BE2C (cell line): ENCODE results near the gene ORC3.
"Not testable (repeated sequence)": the region's sequence is repeated elsewhere in the genome, so short reads cannot be mapped to it uniquely, and the experiment has no call there.

Experiments
- DNase-seq: peaks from one replicate; pipeline ENCODE4 v3.0.0-alpha.2; 2020
- H3K27me3 ChIP-seq: fragments of 250-450 bp; sonication (Bioruptor Pico); 2 replicates; pipeline ENCODE4 v1.5.1; 2020; ENCODE audit warnings: mild to moderate bottlenecking
- H3K36me3 ChIP-seq: fragments of 250-450 bp; sonication (Bioruptor Pico); 2 replicates; pipeline ENCODE4 v1.5.1; 2020; ENCODE audit warnings: mild to moderate bottlenecking
- H3K4me1 ChIP-seq: fragments of 250-450 bp; sonication (Bioruptor Pico); 2 replicates; pipeline ENCODE4 v1.5.1; 2020
- H3K4me3 ChIP-seq: 2 replicates; pipeline ENCODE4 v1.5.1; 2011; ENCODE audit warnings: low read depth, low read length
- H3K9me3 ChIP-seq: fragments of 250-450 bp; sonication (Bioruptor Pico); 2 replicates; pipeline ENCODE4 v1.5.1; 2020
- TF ChIP-seq, protein P1 (sequence below): IDR thresholded peaks from 2 replicates; pipeline ENCODE4 v1.5.1; 2012; ENCODE audit warnings: mild to moderate bottlenecking, low read depth, low read length

The ORC3 gene

DNA sequence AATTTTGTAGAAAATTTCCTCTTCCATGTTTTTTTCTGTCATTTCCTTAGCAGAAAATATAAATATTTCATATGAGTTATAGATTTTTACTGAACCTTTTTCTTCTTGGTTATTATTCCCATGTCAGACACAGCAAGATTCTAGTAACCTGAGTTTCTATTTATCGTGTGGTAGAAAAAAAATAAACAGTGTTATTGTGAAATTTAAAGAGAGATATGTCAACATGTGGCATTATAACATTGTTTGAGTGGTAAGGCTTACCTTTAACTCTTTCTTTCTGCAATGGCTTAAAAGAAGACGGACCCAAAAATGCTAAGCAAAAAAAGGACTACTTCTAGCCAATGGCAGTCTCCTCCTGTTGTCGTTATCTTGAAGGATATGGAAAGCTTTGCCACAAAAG is 18.9 kb downstream of the ORC3 start:
- H3K4me1 ChIP-seq, result no peaks in the 10 kb centered on the region
- no peak for DNase-seq
- no peaks in the 10 kb centered on the region for H3K27me3 ChIP-seq
- H3K4me3 ChIP-seq, result no peak overlapping the region
- TF ChIP-seq, protein P1, sequence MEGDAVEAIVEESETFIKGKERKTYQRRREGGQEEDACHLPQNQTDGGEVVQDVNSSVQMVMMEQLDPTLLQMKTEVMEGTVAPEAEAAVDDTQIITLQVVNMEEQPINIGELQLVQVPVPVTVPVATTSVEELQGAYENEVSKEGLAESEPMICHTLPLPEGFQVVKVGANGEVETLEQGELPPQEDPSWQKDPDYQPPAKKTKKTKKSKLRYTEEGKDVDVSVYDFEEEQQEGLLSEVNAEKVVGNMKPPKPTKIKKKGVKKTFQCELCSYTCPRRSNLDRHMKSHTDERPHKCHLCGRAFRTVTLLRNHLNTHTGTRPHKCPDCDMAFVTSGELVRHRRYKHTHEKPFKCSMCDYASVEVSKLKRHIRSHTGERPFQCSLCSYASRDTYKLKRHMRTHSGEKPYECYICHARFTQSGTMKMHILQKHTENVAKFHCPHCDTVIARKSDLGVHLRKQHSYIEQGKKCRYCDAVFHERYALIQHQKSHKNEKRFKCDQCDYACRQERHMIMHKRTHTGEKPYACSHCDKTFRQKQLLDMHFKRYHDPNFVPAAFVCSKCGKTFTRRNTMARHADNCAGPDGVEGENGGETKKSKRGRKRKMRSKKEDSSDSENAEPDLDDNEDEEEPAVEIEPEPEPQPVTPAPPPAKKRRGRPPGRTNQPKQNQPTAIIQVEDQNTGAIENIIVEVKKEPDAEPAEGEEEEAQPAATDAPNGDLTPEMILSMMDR, result no peak
- no peaks in the 10 kb centered on the region for H3K9me3 ChIP-seq
- H3K36me3 ChIP-seq, result peaks cover 28% of the 10 kb centered on the region

DNA sequence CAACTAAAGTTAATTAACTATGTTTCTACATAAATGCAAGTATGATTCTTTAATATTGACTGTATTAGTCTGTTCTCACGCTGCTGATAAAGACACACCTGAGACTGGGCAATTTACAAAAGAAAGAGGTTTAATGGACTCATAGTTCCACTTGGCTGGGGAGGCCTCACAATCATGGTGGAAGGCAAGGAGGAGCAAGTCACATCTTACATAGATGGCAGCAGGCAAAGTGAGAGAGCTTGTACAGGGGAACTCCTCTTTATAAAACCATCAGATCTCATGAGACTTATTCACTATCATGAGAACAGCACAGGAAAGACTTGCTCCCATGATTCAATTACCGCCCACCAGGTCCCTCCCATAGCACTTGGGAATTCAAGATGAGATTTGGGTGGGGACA is 23.1 kb downstream of the ORC3 start:
- not testable (repeated sequence) for H3K4me3 ChIP-seq, H3K4me1 ChIP-seq, H3K9me3 ChIP-seq, DNase-seq, H3K27me3 ChIP-seq
- peaks cover 37% of the 10 kb centered on the region for H3K36me3 ChIP-seq

DNA sequence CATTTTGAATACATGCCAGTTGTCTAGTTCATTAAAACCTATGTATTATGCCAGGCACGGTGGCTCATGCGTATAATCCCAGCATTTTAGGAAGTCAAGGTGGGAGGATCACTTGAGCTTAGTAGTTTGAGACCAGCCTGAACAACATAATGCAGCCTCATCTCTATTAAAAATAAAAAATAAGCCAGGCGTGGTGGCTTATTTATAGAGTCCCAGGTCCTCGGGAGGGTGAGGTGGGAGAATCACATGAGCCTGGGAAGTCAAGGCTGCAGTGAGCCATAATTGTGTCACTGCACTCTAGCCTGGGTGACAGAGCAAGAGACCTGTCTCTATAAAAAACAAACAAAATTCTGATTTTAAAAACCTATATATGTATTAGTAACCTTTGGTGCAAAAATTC is 27.5 kb downstream of the ORC3 start:
- H3K36me3 ChIP-seq, result peaks cover 33% of the 10 kb centered on the region
- no peaks in the 10 kb centered on the region for H3K27me3 ChIP-seq
- DNase-seq, result no peak
- no peaks in the 10 kb centered on the region for H3K4me1 ChIP-seq
- H3K4me3 ChIP-seq, result no peak overlapping the region
- no peaks in the 10 kb centered on the region; the same call in 1 of the 2 replicates for H3K9me3 ChIP-seq
- TF ChIP-seq, protein P1, result no peak

DNA sequence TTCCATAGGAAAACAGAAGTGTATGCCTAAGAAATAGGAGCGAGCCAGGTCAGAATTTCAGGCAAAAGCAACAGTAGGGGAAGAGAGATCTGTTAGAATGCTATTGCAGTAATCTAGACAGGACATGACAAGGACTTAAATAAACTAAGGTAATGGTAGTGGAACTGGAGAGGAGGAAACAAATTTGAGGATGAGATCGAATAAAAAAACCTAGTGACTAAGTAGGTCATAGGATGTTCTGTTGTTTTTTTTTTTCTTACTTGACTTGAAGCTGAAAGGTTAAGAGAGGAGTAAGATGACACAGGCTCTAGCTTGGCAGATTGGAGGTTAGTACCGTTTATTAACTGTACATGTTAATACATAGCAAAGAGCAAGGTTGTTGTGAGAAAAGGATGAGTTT is 28.6 kb downstream of the ORC3 start:
- no peak for DNase-seq
- H3K9me3 ChIP-seq, result no peaks in the 10 kb centered on the region; the same call in 1 of the 2 replicates
- H3K36me3 ChIP-seq, result peaks cover 25% of the 10 kb centered on the region
- H3K4me1 ChIP-seq, result no peaks in the 10 kb centered on the region
- H3K27me3 ChIP-seq, result no peaks in the 10 kb centered on the region
- TF ChIP-seq, protein P1, result no peak
- H3K4me3 ChIP-seq, result no peak overlapping the region

DNA sequence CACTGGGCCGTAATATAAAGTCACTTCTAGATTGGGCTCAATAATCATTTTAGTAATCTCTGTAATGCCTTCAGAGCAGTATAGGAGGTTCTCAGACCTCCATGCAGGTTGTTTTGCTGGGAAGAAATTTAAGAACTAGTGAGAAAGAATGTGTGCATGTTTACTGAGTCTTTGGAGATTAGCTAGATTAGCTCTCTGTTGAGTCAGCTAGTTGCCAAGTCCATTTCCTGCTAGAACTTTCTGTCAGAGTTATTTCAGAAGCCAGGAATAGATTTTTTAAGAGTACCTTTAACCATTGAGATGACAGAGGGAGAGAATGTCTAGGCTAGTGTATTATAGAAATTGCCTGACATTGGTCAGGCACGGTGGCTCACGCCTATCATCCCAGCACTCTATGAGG is 33.3 kb downstream of the ORC3 start:
- DNase-seq, result no peak
- TF ChIP-seq, protein P1, result no peak
- no peaks in the 10 kb centered on the region for H3K27me3 ChIP-seq
- H3K36me3 ChIP-seq, result peaks cover 19% of the 10 kb centered on the region
- H3K9me3 ChIP-seq, result no peaks in the 10 kb centered on the region
- no peak overlapping the region for H3K4me3 ChIP-seq
- no peaks in the 10 kb centered on the region for H3K4me1 ChIP-seq

DNA sequence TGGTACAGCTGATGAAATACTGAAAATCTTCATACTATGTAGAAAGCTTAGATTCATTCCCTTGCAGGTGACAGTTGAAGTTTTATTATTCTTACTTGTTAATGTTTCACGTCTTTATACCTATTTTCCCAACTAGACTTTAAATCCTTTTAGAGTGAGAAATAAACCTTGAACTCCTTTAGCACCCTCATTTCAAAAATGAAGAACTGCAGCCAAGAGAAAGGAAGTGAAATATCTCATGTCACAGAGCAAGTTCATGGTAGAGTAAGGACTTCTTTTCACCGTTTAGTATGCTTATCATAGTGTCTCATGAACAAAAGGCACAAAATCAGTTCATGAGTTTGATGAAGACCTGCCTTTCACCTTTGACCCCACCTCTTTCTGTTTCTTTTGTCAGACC is 38.5 kb downstream of the ORC3 start:
- Histone ChIP-seq H3K9me3 (no peaks in the 10 kb centered on the region), H3K36me3 (peaks cover 24% of the 10 kb centered on the region), H3K4me3 (no peak overlapping the region), H3K27me3 (no peaks in the 10 kb centered on the region), H3K4me1 (no peaks in the 10 kb centered on the region)
- no peak for DNase-seq
- TF ChIP-seq, protein P1, result no peak

DNA sequence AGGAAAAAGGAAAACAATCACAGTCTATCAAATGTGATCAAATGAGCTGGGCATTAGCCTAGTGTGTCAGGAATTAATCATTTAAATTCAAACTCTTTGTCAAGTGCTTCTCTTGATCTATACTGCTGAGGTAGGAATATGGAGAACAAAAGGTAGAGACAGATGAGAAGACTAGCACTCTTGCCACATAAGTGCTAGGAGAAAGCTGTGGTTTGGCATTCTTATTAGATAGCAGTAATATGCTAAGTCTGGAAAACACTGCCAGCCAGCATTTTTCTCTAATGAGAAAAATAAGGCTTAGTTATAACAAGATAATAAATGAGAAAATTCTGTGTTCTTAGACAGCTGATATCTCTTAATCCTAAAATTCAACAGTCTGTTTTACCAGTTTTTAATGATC is 38.9 kb downstream of the ORC3 start:
- no peak overlapping the region for H3K4me3 ChIP-seq
- no peaks in the 10 kb centered on the region for H3K27me3 ChIP-seq
- peaks cover 23% of the 10 kb centered on the region for H3K36me3 ChIP-seq
- no peaks in the 10 kb centered on the region for H3K4me1 ChIP-seq
- no peaks in the 10 kb centered on the region for H3K9me3 ChIP-seq
- TF ChIP-seq, protein P1, result no peak
- no peak for DNase-seq
